MCF 10A (cell line): ENCODE measurements around the gene HSPA1L. TPM values are rescaled to one million over a fixed set of nuclear protein-coding genes. Genes with fewer than 3 reads are reported as not detected.
"Not testable (repeated sequence)": the region's sequence is repeated elsewhere in the genome, so short reads cannot be mapped to it uniquely, and the experiment has no call there.

Source experiments
- BruUV-seq: library from RNA; stranded (reverse); fragments of 400-500 nt; replicated peaks from 2 replicates; lab custom pipeline; 2021; lab: Mats Ljungman, UMichigan
- CTCF ChIA-PET: fragments of 300-600 bp; sonication (Branson Sonifier 250); formaldehyde crosslinking; extraction: SDS; loops from one replicate; lab custom pipeline; 2021; ENCODE audit warnings: antibody characterized with exemption, inconsistent platforms; lab: Yijun Ruan, JAX
- POLR2A ChIA-PET: fragments of 300-600, 350-650 bp; sonication (Branson Sonifier 250); formaldehyde crosslinking; extraction: SDS; loops from one replicate; lab custom pipeline; 2020; ENCODE audit warnings: antibody characterized with exemption, inconsistent platforms; lab: Yijun Ruan, JAX
- DNase-seq: peaks from one replicate; pipeline ENCODE4 v3.0.0-alpha.2; 2018; ENCODE audit not compliant: unreplicated experiment
- H3K27ac Mint-ChIP-seq: one replicate; pipeline ENCODE4 v1.8.0; 2022; ENCODE audit warnings: mild to moderate bottlenecking, low read depth, mixed read lengths; ENCODE audit not compliant: unreplicated experiment
- H3K27me3 Mint-ChIP-seq: one replicate; pipeline ENCODE4 v1.8.0; 2022; ENCODE audit warnings: mixed read lengths; ENCODE audit not compliant: insufficient read depth, unreplicated experiment
- H3K36me3 Mint-ChIP-seq: one replicate; pipeline ENCODE4 v1.8.0; 2022; ENCODE audit warnings: mild to moderate bottlenecking, moderate library complexity, mixed read lengths; ENCODE audit not compliant: insufficient read depth, unreplicated experiment
- H3K4me1 Mint-ChIP-seq: one replicate; pipeline ENCODE4 v1.8.0; 2022; ENCODE audit warnings: mixed read lengths; ENCODE audit not compliant: insufficient read depth, unreplicated experiment
- H3K4me3 Mint-ChIP-seq: one replicate; pipeline ENCODE4 v1.8.0; 2022; ENCODE audit warnings: mild to moderate bottlenecking, moderate library complexity, mixed read lengths; ENCODE audit not compliant: unreplicated experiment
- H3K9me3 Mint-ChIP-seq: one replicate; pipeline ENCODE4 v1.8.0; 2022; ENCODE audit warnings: mixed read lengths; ENCODE audit not compliant: unreplicated experiment
- intact Hi-C: fragments of 100-400 bp; cut with micrococcal nuclease; formaldehyde crosslinking; loops from 2 replicates; pipeline ENCODE4 v1.14.1; 2022
- total RNA-seq: library from RNA; stranded (reverse); gene quantifications from 2 replicates; pipeline ENCODE4 v1.2.3, GENCODE V29; 2022
- TF ChIP-seq, protein P1 (sequence below): fragments of 200-600 bp; IDR thresholded peaks from one replicate; pipeline ENCODE4 v1.8.0; 2022; ENCODE audit warnings: antibody characterized with exemption, mild to moderate bottlenecking; ENCODE audit not compliant: unreplicated experiment

HSPA1L gene
- total RNA-seq, 1 experiment from 2014 or later: 0.35 TPM

DNA sequence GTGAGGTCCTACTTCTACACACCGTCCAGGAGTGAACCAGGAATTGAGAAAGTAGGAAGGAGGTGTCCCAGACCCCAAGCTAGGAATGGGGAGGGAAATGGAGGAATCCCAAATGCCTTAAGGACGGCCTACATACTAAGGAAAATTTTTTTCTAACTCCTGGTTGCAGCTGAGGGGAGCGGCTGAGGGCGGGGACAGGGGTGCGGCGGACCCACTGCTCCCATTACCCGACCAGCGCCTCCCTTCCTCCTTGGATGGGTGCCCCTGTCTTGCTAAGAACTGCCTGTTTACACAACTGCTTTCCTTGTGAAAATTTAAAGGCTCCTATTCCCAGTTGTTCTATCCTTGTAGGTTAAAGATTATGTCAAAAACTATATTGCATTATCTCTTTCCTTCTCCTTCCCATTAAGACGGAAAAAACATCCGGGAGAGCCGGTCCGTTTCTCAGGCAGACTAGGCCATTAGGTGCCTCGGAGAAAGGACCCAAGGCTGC, 11.8 kb upstream of the HSPA1L start:
- no peaks in the 10 kb centered on the region for H3K9me3 Mint-ChIP-seq
- H3K4me3 Mint-ChIP-seq: peak overlapping the region; percentile 78
- H3K36me3 Mint-ChIP-seq: peaks cover 14% of the 10 kb centered on the region
- intact Hi-C loops: no loop called here
- H3K4me1 Mint-ChIP-seq: peaks cover 19% of the 10 kb centered on the region
- DNase-seq: peak; percentile 95
- peak overlapping the region; percentile 99 for H3K27ac Mint-ChIP-seq
- POLR2A ChIA-PET: interaction anchor here (0.5 to 11.3 kb wide), 45 partner anchors 8 to 1214 kb away, joined by 3 to 202 read pairs (median 5); partner anchors contain the start of genes ABHD16A, ATP6V1G2, BAG6 and C6orf47
- no peaks in the 10 kb centered on the region for H3K27me3 Mint-ChIP-seq
- TF ChIP-seq, protein P1, sequence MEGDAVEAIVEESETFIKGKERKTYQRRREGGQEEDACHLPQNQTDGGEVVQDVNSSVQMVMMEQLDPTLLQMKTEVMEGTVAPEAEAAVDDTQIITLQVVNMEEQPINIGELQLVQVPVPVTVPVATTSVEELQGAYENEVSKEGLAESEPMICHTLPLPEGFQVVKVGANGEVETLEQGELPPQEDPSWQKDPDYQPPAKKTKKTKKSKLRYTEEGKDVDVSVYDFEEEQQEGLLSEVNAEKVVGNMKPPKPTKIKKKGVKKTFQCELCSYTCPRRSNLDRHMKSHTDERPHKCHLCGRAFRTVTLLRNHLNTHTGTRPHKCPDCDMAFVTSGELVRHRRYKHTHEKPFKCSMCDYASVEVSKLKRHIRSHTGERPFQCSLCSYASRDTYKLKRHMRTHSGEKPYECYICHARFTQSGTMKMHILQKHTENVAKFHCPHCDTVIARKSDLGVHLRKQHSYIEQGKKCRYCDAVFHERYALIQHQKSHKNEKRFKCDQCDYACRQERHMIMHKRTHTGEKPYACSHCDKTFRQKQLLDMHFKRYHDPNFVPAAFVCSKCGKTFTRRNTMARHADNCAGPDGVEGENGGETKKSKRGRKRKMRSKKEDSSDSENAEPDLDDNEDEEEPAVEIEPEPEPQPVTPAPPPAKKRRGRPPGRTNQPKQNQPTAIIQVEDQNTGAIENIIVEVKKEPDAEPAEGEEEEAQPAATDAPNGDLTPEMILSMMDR: no peak
- TSS peak; percentile 85 for BruUV-seq
- CTCF ChIA-PET: interaction anchor here (0.7 to 1.0 kb wide), 5 partner anchors 20 to 124 kb away, joined by 3 to 4 read pairs (median 3); partner anchors contain the start of genes CLIC1 and LSM2

DNA sequence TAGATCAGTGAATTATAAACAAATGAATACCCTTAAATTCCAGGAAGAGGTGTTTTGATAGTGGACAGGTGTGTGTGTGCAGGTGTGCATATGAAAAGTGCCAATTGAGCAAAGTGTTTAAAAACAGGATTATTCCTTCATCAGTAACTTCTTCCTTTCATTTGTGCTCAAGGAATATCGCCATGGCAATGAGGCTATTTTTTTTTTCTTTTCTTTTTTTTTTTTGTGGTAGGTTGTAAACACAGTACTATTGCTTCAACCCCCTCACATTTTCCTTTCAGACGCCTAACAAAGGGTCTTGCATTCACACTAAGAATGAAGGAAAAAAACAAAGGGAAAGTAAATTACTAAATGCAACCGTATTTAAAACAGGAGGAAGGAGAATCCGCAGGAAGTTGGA, 10.5 kb upstream of the HSPA1L start:
- ChIA-PET POLR2A (interaction anchor here (0.6 to 11.3 kb wide), 17 partner anchors 7 to 424 kb away, joined by 3 to 202 read pairs (median 15); partner anchors contain the start of genes CLIC1, DDAH2, GPANK1 and HSPA1A), CTCF (interaction anchor here (0.7 to 1.1 kb wide), 2 partner anchors 96 to 770 kb away, joined by 4 read pairs; no protein-coding TSS in a partner anchor)
- DNase-seq: no peak
- H3K36me3 Mint-ChIP-seq: peaks cover 14% of the 10 kb centered on the region
- no TSS peak for BruUV-seq
- H3K27me3 Mint-ChIP-seq: no peaks in the 10 kb centered on the region
- peak overlapping the region; percentile 78 for H3K4me3 Mint-ChIP-seq
- no peaks in the 10 kb centered on the region for H3K9me3 Mint-ChIP-seq
- TF ChIP-seq, protein P1: no peak
- H3K27ac Mint-ChIP-seq: peak overlapping the region; percentile 99
- peaks cover 24% of the 10 kb centered on the region for H3K4me1 Mint-ChIP-seq
- intact Hi-C loops: no loop called here

GRCh38 chr6:31823592-31824196, 8.6 kb upstream of the HSPA1L start:
- H3K27me3 Mint-ChIP-seq, BruUV-seq, DNase-seq, intact Hi-C loops, H3K9me3 Mint-ChIP-seq: not testable (repeated sequence)
- ChIA-PET POLR2A (interaction anchor here (0.8 to 11.3 kb wide), 15 partner anchors 11 to 163 kb away, joined by 3 to 202 read pairs (median 5); partner anchors contain the start of genes ABHD16A, C6orf47, CLIC1 and GPANK1), CTCF (interaction anchor here (0.9 to 2.5 kb wide), 3 partner anchors 9 to 41 kb away, joined by 3 to 9 read pairs (median 3); no protein-coding TSS in a partner anchor)
- peaks cover 14% of the 10 kb centered on the region for H3K36me3 Mint-ChIP-seq
- peak overlapping the region; percentile 99 for H3K27ac Mint-ChIP-seq
- H3K4me1 Mint-ChIP-seq: peaks cover 29% of the 10 kb centered on the region
- H3K4me3 Mint-ChIP-seq: peak overlapping the region; percentile 91

DNA sequence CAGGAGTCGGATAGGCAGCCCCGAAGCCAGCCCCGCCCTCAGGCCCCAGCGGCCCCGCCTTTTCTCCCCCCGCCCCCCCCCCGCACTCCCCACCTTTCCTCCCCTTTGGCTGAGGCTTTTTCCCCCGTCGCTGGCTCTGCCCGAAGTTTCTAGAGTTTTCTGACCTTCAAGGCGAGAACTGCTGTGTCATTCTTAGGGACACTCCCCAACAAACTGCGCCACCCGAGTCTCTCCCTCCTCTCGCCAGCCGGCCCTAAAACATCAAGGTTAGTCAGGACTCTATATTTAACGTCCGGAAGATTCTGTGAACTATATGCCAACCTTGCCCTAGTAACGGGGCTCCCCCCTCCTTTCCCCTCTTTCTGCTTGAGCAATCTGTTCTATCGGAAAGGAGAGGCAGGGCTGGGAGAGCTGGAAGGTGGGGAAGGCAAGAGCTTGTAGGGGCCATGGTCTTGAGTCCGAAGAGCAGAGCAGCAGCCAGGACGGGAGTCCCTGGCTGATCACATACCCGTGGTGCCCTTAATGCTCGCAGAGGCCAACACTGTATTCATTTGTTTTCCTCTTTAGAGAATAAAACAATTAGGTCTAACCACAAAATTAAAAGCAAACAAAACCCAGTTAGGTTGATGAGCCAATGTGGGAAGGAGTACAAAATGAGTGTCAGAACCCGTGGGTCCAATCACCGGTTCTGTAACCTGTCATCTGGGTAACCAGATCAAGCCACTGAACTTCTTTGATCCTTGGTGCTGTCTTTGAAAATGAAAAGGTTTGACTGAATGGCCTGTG, 7.1 kb upstream of the HSPA1L start:
- TF ChIP-seq, protein P1: no peak
- BruUV-seq: TSS peak; percentile 54
- ChIA-PET POLR2A (interaction anchor here (0.6 to 11.3 kb wide), 29 partner anchors 9 to 1439 kb away, joined by 3 to 202 read pairs (median 6); partner anchors contain the start of genes ABHD16A, BAG6, C6orf47 and CLIC1), CTCF (interaction anchor here (0.7 to 2.5 kb wide), 4 partner anchors 8 to 136 kb away, joined by 3 to 9 read pairs (median 3); no protein-coding TSS in a partner anchor)
- H3K27me3 Mint-ChIP-seq: no peaks in the 10 kb centered on the region
- peak; percentile 94 for DNase-seq
- peaks cover 6% of the 10 kb centered on the region for H3K36me3 Mint-ChIP-seq
- H3K4me1 Mint-ChIP-seq: peaks cover 29% of the 10 kb centered on the region
- intact Hi-C loops: no loop called here
- peak overlapping the region; percentile 99 for H3K27ac Mint-ChIP-seq
- peak overlapping the region; percentile 91 for H3K4me3 Mint-ChIP-seq
- H3K9me3 Mint-ChIP-seq: no peaks in the 10 kb centered on the region
